Glutamatergic neuron (in vitro differentiated cells): ENCODE measurements around the gene CAV1. TPM values are rescaled to one million over a fixed set of nuclear protein-coding genes. Genes with fewer than 3 reads are reported as not detected.

ENCODE experiments used
- DNase-seq: peaks from one replicate; pipeline ENCODE4 v3.0.0; 2022
- H3K27ac Mint-ChIP-seq: one replicate; pipeline ENCODE4 v1.8.0; 2020; ENCODE audit warnings: mild to moderate bottlenecking, mixed read lengths, inconsistent platforms; ENCODE audit not compliant: unreplicated experiment
- H3K27me3 Mint-ChIP-seq: one replicate; pipeline ENCODE4 v1.8.0; 2020; ENCODE audit warnings: mild to moderate bottlenecking, moderate library complexity, mixed read lengths, inconsistent platforms; ENCODE audit not compliant: unreplicated experiment
- H3K36me3 Mint-ChIP-seq: one replicate; pipeline ENCODE4 v1.8.0; 2020; ENCODE audit warnings: mild to moderate bottlenecking, mixed read lengths, inconsistent platforms; ENCODE audit not compliant: unreplicated experiment
- H3K4me1 Mint-ChIP-seq: one replicate; pipeline ENCODE4 v1.8.0; 2020; ENCODE audit warnings: mild to moderate bottlenecking, low read depth, mixed read lengths, inconsistent platforms; ENCODE audit not compliant: unreplicated experiment
- H3K4me3 Mint-ChIP-seq: one replicate; pipeline ENCODE4 v1.8.0; 2020; ENCODE audit warnings: mild to moderate bottlenecking, mixed read lengths, inconsistent platforms; ENCODE audit not compliant: unreplicated experiment
- H3K9me3 Mint-ChIP-seq: one replicate; pipeline ENCODE4 v1.8.0; 2020; ENCODE audit warnings: mild to moderate bottlenecking, moderate library complexity, mixed read lengths, inconsistent platforms; ENCODE audit not compliant: unreplicated experiment
- CTCF ChIP-seq: fragments of 200-600 bp; sonication (generic); IDR thresholded peaks from one replicate; pipeline ENCODE4 v1.5.0; 2021; ENCODE audit not compliant: partially characterized antibody, unreplicated experiment
- total RNA-seq: library from RNA; stranded (reverse); fragmentation: NEBNext Ultra II Directional; extraction: Animal tissue kit (Norgen Biotek cat#: 25700); gene quantifications from one replicate; pipeline ENCODE4 v1.2.1, GENCODE V29; 2021; ENCODE audit not compliant: unreplicated experiment

CAV1 gene
- total RNA-seq, 1 donor from 2014 or later = 0.78 TPM

- Mint-ChIP-seq H3K9me3 (no peaks in the 10 kb centered on the region), H3K27ac (no peak overlapping the region), H3K4me1 (no peaks in the 10 kb centered on the region), H3K27me3 (peaks cover 1% of the 10 kb centered on the region), H3K36me3 (no peaks in the 10 kb centered on the region), H3K4me3 (no peak overlapping the region)
- no peak for TF ChIP-seq CTCF
- DNase-seq = no peak
Measured at GRCh38 chr7:116572036-116572435, 47.2 kb downstream of the CAV1 start.

GRCh38 chr7:116573541-116573940 is 48.7 kb downstream of the CAV1 start:
- no peak for DNase-seq
- Mint-ChIP-seq H3K36me3 (no peaks in the 10 kb centered on the region), H3K4me3 (no peak overlapping the region), H3K27ac (no peak overlapping the region), H3K27me3 (peaks cover 1% of the 10 kb centered on the region), H3K4me1 (no peaks in the 10 kb centered on the region), H3K9me3 (no peaks in the 10 kb centered on the region)
- TF ChIP-seq CTCF = no peak

GRCh38 chr7:116574025-116574822 is 49.4 kb downstream of the CAV1 start:
- Mint-ChIP-seq H3K9me3 (no peaks in the 10 kb centered on the region), H3K4me1 (no peaks in the 10 kb centered on the region), H3K27me3 (peaks cover 1% of the 10 kb centered on the region), H3K27ac (no peak overlapping the region), H3K4me3 (no peak overlapping the region), H3K36me3 (no peaks in the 10 kb centered on the region)
- TF ChIP-seq CTCF = no peak
- DNase-seq = no peak

GRCh38 chr7:116575853-116576252 is 51.0 kb downstream of the CAV1 start:
- Mint-ChIP-seq H3K36me3 (no peaks in the 10 kb centered on the region), H3K4me1 (no peaks in the 10 kb centered on the region)

More at GRCh38 chr7:116575853-116576252, 51.0 kb downstream of the CAV1 start:
- no peak for DNase-seq
- Mint-ChIP-seq H3K27ac (no peak overlapping the region), H3K9me3 (no peaks in the 10 kb centered on the region), H3K4me3 (no peak overlapping the region), H3K27me3 (peaks cover 1% of the 10 kb centered on the region)
- no peak for TF ChIP-seq CTCF
